Stimulated activated CD4-positive, alpha-beta T cell treated with anti-CD3 and anti-CD28 coated beads, Interleukin-4, amount 100 ng/mL, for 24 hours (primary cell): Measurements from ENCODE around the gene TEKT2.

Experiments used
- DNase-seq: peaks from one replicate; pipeline ENCODE4 v3.0.0-alpha.2; 2020

The TEKT2 gene

GRCh38 chr1:36107394-36107793, 23.5 kb downstream of the TEKT2 start:
- no peak for DNase-seq

DNA sequence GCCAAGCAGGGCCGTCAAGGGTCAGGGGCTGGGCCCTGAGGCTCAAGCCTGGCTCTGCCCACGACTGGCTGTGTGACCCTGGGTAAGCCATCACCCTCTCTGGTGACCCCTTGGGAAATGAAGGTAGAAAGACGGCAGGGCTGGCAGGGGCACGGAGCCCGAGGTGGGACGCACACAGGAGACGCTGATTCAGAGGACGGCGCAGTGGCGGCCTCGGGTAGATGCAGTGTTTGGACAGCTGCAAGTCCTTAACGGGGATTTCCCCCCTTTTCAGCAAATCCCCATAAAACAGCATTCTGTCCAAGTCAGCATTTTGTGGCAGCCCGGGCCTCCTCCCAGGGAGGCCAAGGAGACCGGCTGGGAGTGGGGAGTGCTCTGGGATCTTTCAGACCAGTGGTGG, 24.4 kb downstream of the TEKT2 start:
- no peak for DNase-seq

DNA sequence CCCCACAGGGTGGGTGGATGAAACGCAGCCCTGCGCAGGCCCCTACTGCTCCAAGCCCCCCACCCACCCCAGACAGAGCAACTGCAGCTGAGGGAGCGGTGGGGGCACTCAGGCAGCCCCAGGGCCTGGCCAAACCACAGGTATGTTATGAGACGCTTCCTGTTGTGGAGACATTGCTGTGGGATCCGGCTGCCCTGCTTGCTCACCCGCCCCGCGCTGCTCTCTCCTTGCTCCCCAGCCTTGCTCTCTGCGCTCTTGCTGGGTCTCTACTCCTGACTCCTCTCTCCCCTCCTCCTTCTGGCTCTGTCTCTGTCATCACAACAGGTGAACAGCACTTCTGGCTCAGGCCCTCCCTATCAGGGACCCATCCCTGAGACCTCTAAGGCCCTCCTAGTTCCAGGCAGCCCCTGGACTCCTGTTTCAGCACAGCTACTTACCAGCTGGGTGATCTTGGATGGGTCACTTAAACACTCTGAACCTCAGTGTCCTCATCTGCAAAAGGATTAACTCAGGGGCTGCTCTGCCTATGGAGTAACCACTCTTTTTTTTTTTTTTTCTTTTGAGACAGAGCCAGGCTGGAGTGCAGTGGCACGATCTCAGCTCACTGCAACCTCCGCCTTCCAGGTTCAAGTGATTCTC, 25.3 kb downstream of the TEKT2 start:
- peak; percentile 23 for DNase-seq

GRCh38 chr1:36111151-36111550, 27.3 kb downstream of the TEKT2 start:
- DNase-seq: no peak

DNA sequence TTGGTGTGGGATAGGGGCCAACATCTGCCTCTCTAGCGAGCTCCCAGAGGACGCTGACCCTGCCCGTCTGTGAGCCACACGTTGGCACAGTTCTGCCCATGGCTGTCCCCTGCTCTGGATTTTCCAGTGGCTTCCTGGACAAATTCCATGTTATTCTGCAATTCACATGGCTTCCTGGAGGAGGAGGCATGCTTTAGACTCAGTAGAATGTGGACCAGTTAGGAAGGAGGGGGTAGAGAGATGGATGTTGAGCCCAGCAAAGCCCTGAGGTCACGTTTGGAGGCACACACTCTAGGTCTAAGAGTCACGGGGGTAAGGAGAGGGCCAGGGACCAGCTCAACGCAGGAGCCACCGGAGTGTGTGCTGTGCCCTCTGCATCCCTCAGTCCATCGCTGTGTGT, 28.9 kb downstream of the TEKT2 start:
- DNase-seq: no peak

DNA sequence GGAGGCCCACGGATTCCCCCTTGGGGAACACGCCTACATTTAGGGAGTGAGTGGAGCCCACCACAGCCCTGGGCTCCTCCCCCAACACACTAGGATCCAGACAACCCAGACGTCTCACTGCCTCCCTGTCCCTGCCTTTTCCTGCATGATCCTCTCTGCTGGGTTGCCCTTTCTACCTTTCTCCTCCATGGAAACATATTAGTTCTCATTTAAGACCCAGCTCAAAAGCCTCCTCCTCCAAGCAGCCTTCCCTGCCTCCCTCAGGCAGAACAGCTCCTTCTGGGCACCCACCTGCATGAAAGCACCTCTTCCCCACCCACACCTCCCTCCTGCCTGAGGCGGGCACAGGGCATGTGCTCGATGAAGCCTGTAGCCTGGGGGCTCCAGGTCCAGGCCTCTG, 30.5 kb downstream of the TEKT2 start:
- no peak for DNase-seq

GRCh38 chr1:36115200-36115669, 31.3 kb downstream of the TEKT2 start:
- DNase-seq: no peak

- DNase-seq: no peak
These were observed 32.0 kb downstream of the TEKT2 start for GRCh38 chr1:36115931-36116330.

GRCh38 chr1:36116901-36117300, 33.0 kb downstream of the TEKT2 start:
- DNase-seq: no peak

GRCh38 chr1:36118447-36119204, 34.7 kb downstream of the TEKT2 start:
- DNase-seq: no peak

GRCh38 chr1:36119456-36119855, 35.6 kb downstream of the TEKT2 start:
- DNase-seq: no peak

DNA sequence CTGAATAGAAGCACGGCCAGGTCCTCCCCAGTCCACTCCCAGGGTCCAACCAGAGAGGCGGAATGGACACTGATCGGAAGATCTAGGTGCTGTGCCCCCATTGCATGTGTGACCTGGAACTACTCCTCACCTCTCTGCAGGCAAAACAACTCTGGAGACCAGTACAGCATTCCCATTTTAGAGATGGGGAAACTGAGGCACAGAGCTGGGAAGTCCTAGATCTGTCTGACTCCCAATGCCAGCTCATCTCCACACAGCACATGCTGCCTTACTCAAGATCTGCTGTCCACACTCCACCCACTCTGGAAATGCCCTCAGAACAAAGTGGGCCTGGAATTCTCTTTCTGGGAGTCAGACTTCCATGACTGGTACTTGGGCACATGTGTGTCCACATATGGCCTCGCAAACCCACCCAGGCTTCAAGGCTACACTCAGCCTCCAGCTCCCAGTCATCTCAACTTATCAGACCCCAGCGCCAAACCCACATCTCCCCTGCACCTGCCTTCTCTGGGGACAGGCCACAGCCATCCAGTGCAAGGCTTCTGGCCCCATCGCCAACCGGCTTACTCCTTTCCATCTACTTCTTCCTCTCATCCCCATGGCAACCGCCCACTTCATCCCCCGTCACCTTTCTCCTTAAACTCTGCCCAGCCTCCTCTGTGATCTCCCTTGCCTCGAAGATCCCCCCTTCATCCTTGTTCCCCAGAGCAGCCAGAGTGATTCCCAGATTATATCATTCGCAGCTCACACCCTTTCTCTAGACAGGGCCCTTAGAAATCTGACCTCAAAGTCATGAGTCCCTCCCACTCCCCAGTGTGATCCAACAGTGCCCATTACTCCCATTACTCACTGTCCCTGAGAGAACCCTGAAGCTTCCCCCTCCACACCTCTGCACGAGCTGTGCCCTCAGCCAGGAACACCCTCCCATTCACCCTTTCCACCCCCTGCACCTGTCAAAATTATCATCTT, 38.5 kb downstream of the TEKT2 start:
- no peak for DNase-seq

DNA sequence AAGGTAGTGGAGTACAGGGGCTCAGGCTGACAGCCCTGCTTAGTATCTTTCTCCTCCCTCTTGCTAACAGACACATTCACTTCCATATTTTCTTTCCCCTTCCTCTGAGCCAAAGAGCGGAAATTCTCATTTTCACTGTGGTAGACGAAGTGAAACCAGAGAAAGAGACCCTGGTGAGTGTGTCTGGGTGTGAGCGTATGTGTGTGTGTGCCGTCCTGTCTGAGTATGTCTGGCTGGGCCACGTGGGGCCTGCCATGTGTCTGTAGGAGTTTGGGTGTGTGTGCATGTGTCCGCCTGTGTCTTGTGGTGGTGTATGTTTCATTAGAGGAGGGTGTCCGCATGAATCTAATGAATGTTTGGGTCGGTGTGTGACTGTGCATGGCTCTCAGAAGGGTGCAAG, 39.5 kb downstream of the TEKT2 start:
- no peak for DNase-seq

GRCh38 chr1:36124404-36125128, 40.7 kb downstream of the TEKT2 start:
- DNase-seq: no peak

DNA sequence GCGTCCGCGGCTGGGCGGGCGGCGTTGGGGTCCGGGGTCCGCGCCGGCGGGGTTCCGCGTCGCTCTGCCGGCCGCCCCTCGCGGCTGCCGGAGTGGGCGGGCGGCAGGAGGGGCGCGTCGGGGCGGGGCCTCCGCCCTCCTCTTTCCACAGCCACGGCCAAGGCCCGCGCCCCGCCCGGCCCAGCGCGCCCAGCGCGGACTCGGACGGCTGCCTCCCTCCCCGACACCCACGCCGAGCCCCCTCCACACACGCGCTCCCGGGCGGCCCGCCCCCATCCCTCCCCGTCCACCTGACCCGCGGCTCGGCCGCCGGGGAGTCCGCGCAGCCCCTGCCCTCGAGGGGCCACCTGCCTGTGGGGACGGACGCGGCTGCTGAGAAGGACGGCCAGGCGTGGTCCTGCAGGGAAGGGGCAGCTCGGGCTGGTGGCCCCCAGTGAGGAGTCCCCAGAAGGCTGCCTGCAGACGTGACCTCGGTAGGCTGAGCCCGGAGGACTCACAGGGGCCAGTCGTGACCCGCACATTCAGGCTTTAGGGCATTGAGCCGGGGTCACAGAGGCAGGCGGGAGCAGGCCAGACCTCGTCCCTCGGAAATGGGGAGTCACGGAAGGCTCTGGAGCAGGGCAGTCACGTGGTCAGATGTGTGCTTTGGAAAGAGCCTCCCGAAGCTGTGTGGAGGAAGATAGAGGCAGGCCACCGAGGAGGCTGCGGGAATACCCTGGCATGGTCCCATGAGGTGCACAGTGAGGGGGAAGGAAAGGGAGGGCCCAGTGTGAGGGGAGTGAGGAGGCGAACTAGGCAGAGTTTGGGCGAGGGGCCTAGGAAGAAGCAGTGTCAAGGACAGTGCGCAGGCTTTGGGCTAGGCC, 41.5 kb downstream of the TEKT2 start, which contains the start of gene COL8A2:
COL8A2 (minus strand) TSS at position 94 of the 863 bp plus-strand sequence. CDS start 24,980 bp downstream, outside the sequence.
- DNase-seq: no peak

- no peak for DNase-seq
These were observed 42.3 kb downstream of the TEKT2 start for GRCh38 chr1:36126005-36126716.

GRCh38 chr1:36126797-36127500, 43.1 kb downstream of the TEKT2 start:
- DNase-seq: no peak

DNA sequence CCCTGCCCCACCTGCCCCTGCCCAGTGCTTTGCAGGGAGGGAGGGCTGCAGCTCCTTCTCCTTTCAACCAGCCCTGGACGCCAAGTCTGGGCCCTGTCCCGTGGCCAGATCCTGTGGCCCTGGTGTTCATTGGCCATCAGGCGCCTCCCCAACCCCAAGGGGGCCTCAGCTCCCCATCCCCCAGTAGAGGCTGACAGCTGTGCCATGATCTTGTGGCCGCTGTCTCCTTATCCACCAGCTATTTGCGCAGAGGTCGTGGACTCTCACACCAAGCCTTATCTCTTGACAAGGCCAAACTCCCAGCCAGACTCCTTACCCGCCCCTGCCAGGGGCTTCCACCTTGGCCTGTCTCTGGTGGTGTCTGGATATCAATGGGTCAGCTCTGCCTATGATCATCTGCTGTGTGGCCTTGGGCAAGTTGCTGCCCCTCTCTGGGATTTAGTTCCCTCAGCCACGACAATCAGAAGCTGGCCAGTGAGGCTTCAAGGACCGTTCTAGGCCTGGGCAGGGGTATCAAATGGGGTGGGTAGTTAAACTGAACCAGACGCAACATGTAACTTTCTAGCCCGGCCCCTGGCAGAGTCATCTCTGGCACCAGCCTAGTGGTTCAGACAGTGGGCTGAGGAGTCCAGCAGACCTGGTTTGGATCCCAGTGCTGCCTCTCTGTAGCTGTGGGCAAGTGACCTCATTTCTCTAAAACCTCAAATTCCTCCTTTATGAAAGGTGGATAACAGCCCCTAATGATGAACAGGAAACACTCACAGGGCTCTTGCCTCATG, 44.4 kb downstream of the TEKT2 start:
- no peak for DNase-seq

- DNase-seq: no peak
These were observed 45.0 kb downstream of the TEKT2 start for GRCh38 chr1:36128905-36129206.

DNA sequence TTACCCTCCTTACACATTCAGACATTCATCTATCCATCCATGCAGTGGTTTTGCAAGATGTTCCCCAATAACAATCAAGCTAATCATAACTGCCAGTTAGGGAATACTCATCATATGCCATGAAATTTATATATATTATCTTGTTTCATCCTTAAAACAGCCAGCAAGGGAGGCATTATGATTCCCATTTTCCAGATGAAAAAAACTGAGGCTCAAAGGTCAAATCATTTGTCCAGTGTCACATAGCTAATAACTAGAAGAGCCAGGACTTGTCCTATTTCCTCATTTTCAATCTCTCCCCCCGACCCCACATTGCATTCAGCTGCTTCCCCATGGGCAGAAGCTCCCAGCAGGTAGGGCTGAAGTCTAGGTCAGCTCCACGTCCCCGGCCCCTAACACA, 48.1 kb downstream of the TEKT2 start:
- no peak for DNase-seq
